Right lobe of liver (tissue), 6 donors: Measurements from ENCODE around the gene TEKT2. TPM values are rescaled to one million over a fixed set of nuclear protein-coding genes. Genes with fewer than 3 reads are reported as not detected.

Experiments used
- ATAC-seq, 4 donors: fragments of 200-7000 bp; cut with Tn5 transposase; one replicate each; pipeline ENCODE4 v1.9.1; 2020; ENCODE audit warnings: mild to moderate bottlenecking in 4 of 4, moderate library complexity in 4 of 4
- DNase-seq, 3 donors: peaks; one replicate each; pipeline ENCODE4 v3.0.0-alpha.2; 2020
- H3K27ac ChIP-seq, 3 donors: fragments of 200-600 bp; one replicate each; pipeline ENCODE4 v1.8.0; 2022
- H3K27me3 ChIP-seq, 2 donors: fragments of 200-600 bp; one replicate each; pipeline ENCODE4 v1.8.0; 2022
- H3K36me3 ChIP-seq, 4 donors: fragments of 200-600 bp; sonication (generic) in 1 of 4; one replicate each; pipeline versions ENCODE4 v1.5.1 to v1.8.0; 2017 to 2022; ENCODE audit warnings: control low read depth in 1 of 4
- H3K4me1 ChIP-seq, 4 donors: fragments of 200-600 bp; sonication (generic) in 1 of 4; one replicate each; pipeline versions ENCODE4 v1.5.1 to v1.8.0; 2017 to 2022; ENCODE audit warnings: control low read depth in 1 of 4
- H3K4me3 ChIP-seq, 3 donors: fragments of 200-600 bp; one replicate each; pipeline ENCODE4 v1.8.0; 2022
- H3K9me3 ChIP-seq, 4 donors: fragments of 200-600 bp; sonication (generic) in 1 of 4; one replicate each; pipeline versions ENCODE4 v1.5.1 to v1.8.0; 2017 to 2022; ENCODE audit warnings: control low read depth in 1 of 4
- CTCF ChIP-seq, 4 donors: fragments of 200-600 bp in 3 of 4; fragments of 450-650 bp in 1 of 4; IDR thresholded peaks; one replicate each; pipeline versions ENCODE4 v1.5.1 to v1.8.0; 2016 to 2022; ENCODE audit warnings: antibody characterized with exemption in 4 of 4, mild to moderate bottlenecking in 2 of 4
- POLR2A ChIP-seq: fragments of 450-650 bp; IDR thresholded peaks from one replicate; pipeline ENCODE4 v1.6.1; 2017; ENCODE audit warnings: antibody characterized with exemption, mild to moderate bottlenecking
- WGBS: methylation state at CpG from one replicate; pipeline ENCODE4 v1.1.6; 2018; ENCODE audit warnings: low coverage, low lambda C conversion rate; ENCODE audit not compliant: insufficient coverage; ENCODE audit errors: missing lambda C conversion rate; 5-methylcytosine and 5-hydroxymethylcytosine counted together
- intact Hi-C, 2 donors: fragments of 100-400 bp; cut with DNase I; formaldehyde crosslinking; loops; one replicate each; pipeline versions ENCODE4 v1.11.2 to v1.14.1; 2022
- total RNA-seq, 6 experiments: library from RNA; depleted of rRNA in 2 of 6; stranded (reverse); fragments of >200 nt in 2 of 6; fragmentation: NEBNext Ultra II Directional in 3 of 6; extraction: Animal tissue kit (Norgen Biotek cat#: 25700) in 3 of 6; gene quantifications; one replicate each; pipeline versions ENCODE4 v1.1.0 to v1.2.4, GENCODE V29; 2016 to 2023
- donor health status: DM: no; HTN: yes; CAD: no.
- donor health status: DM: no; HTN: no; CAD: no.
- donor health status: DM: no; HTN: no; CAD: no.
- donor health status: DM: no; HTN: yes; CAD: no.
- donor health status: DM: no; HTN: yes; CAD: no.

The TEKT2 gene
- total RNA-seq, 6 experiments from 2014 or later = not detected

- peaks cover 0 to 5% (median 2%) of the 10 kb centered on the region in 4 donors for H3K4me1 ChIP-seq
- DNase-seq = no peak
- H3K36me3 ChIP-seq = peaks cover 0 to 14% (median 1%) of the 10 kb centered on the region in 4 donors
- WGBS = no CpG with 5 or more reads among the region's 13 CpGs
- H3K9me3 ChIP-seq = no peaks in the 10 kb centered on the region
- no peak overlapping the region for H3K27ac ChIP-seq
- no peak overlapping the region for H3K4me3 ChIP-seq
- no peak for ATAC-seq
- H3K27me3 ChIP-seq = no peaks in the 10 kb centered on the region
- intact Hi-C loops = loop anchor here in 1 of 2 donors (10.0 kb wide), 1 partner anchor 86 kb away; no protein-coding TSS in a partner anchor
- TF ChIP-seq CTCF (IDR thresholded peaks at IDR 0.05) (no peak), POLR2A (no peak)
Measured at GRCh38 chr1:36098650-36099365, 14.9 kb downstream of the TEKT2 start.

GRCh38 chr1:36099681-36100341 lies 15.9 kb downstream of the TEKT2 start:
- ATAC-seq = peak; percentile 90 to 94 (median 92)
- intact Hi-C loops = loop anchor here in 1 of 2 donors (10.0 kb wide), 1 partner anchor 85 kb away; no protein-coding TSS in a partner anchor
- H3K36me3 ChIP-seq = peaks cover 0 to 4% (median 0%) of the 10 kb centered on the region in 4 donors
- H3K27ac ChIP-seq = no peak overlapping the region
- no peaks in the 10 kb centered on the region for H3K27me3 ChIP-seq
- peak; percentile 80 to 82 (median 82) for DNase-seq
- H3K4me1 ChIP-seq = peaks cover 0 to 5% (median 2%) of the 10 kb centered on the region in 4 donors
- no peak for TF ChIP-seq POLR2A
- peak; percentile 75 to 83 (median 76) for TF ChIP-seq CTCF (IDR thresholded peaks at IDR 0.05)
- 4% methylated on average over 10 of the region's 18 CpGs for WGBS
- peak overlapping the region in 2 of 3 donors; percentile 3 to 29 for H3K4me3 ChIP-seq
- no peaks in the 10 kb centered on the region for H3K9me3 ChIP-seq

- Histone ChIP-seq H3K36me3 (no peaks in the 10 kb centered on the region), H3K4me1 (peaks cover 0 to 5% (median 2%) of the 10 kb centered on the region in 4 donors), H3K9me3 (no peaks in the 10 kb centered on the region), H3K27ac (no peak overlapping the region), H3K27me3 (no peaks in the 10 kb centered on the region), H3K4me3 (peak overlapping the region in 1 of 3 donors; percentile 3)
- TF ChIP-seq POLR2A (no peak), CTCF (IDR thresholded peaks at IDR 0.05) (no peak)
- no peak for ATAC-seq
- intact Hi-C loops = no loop called here
- 20% methylated on average over 1 of the region's 6 CpGs for WGBS
- no peak for DNase-seq
Measured at GRCh38 chr1:36100376-36100775, 16.5 kb downstream of the TEKT2 start.

GRCh38 chr1:36101546-36101945 lies 17.7 kb downstream of the TEKT2 start:
- no peak for TF ChIP-seq POLR2A
- no peak for TF ChIP-seq CTCF (IDR thresholded peaks at IDR 0.05)
- Histone ChIP-seq H3K9me3 (no peaks in the 10 kb centered on the region), H3K4me3 (no peak overlapping the region), H3K27ac (no peak overlapping the region), H3K27me3 (no peaks in the 10 kb centered on the region), H3K36me3 (no peaks in the 10 kb centered on the region), H3K4me1 (peaks cover 0 to 5% (median 2%) of the 10 kb centered on the region in 4 donors)
- DNase-seq (no peak), ATAC-seq (no peak)
- intact Hi-C loops = no loop called here
- 94% methylated on average over 4 of the region's 5 CpGs for WGBS
